HEK293T (cell line): Measurements from ENCODE around the gene SLC49A3.
A peak's percentile ranks its signal among the peaks of the same experiment; 100 is the strongest.

ENCODE experiments used
- CTCF ChIA-PET: fragments of 350-600 bp; formaldehyde crosslinking; extraction: SDS; loops from one replicate; lab custom pipeline; 2021; ENCODE audit warnings: antibody characterized with exemption, inconsistent platforms; lab: Yijun Ruan, JAX
- POLR2A ChIA-PET: fragments of 350-600 bp; formaldehyde crosslinking; extraction: SDS; loops from one replicate; lab custom pipeline; 2020; ENCODE audit warnings: antibody characterized with exemption, inconsistent platforms; lab: Yijun Ruan, JAX
- DNase-seq: peaks from one replicate; pipeline ENCODE4 v3.0.0; 2012; ENCODE audit warnings: mixed read lengths; ENCODE audit errors: extremely low spot score
- ARNT ChIP-seq: fragments of 450-650 bp; IDR thresholded peaks from 2 replicates; pipeline ENCODE4 v1.6.1; 2017; ENCODE audit warnings: mild to moderate bottlenecking
- BHLHE40 ChIP-seq: fragments of 450-650 bp; IDR thresholded peaks from 2 replicates; pipeline ENCODE4 v1.6.1; 2016; ENCODE audit warnings: mild to moderate bottlenecking, moderate library complexity, borderline replicate concordance
- CTBP1 ChIP-seq: fragments of 450-650 bp; IDR thresholded peaks from 2 replicates; pipeline ENCODE4 v1.6.1; 2016; ENCODE audit warnings: borderline replicate concordance
- ELF4 ChIP-seq: fragments of 450-650 bp; IDR thresholded peaks from 2 replicates; pipeline ENCODE4 v1.6.1; 2017; ENCODE audit warnings: antibody characterized with exemption
- FOXA1 ChIP-seq: fragments of 450-650 bp; IDR thresholded peaks from 2 replicates; pipeline ENCODE4 v1.6.1; 2016; ENCODE audit warnings: mild to moderate bottlenecking
- FOXK2 ChIP-seq: fragments of 450-650 bp; IDR thresholded peaks from 2 replicates; pipeline ENCODE4 v1.6.1; 2016; ENCODE audit warnings: mild to moderate bottlenecking
- FOXM1 ChIP-seq: fragments of 450-650 bp; IDR thresholded peaks from 2 replicates; pipeline ENCODE4 v1.6.1; 2017; ENCODE audit warnings: mild to moderate bottlenecking, borderline replicate concordance
- HDGF ChIP-seq: fragments of 450-650 bp; IDR thresholded peaks from 2 replicates; pipeline ENCODE4 v1.6.1; 2017; ENCODE audit warnings: antibody characterized with exemption, borderline replicate concordance
- L3MBTL2 ChIP-seq: fragments of 450-650 bp; conservative IDR thresholded peaks from 2 replicates; pipeline ENCODE4 v1.6.1; 2016; ENCODE audit warnings: mild to moderate bottlenecking
- LEF1 ChIP-seq: fragments of 450-650 bp; IDR thresholded peaks from 2 replicates; pipeline ENCODE4 v1.6.1; 2017; ENCODE audit warnings: mild to moderate bottlenecking, borderline replicate concordance
- NFRKB ChIP-seq: fragments of 450-650 bp; IDR thresholded peaks from 2 replicates; pipeline ENCODE4 v1.6.1; 2016; ENCODE audit warnings: mild to moderate bottlenecking, moderate library complexity
- PKNOX1 ChIP-seq: fragments of 450-650 bp; IDR thresholded peaks from 2 replicates; pipeline ENCODE4 v1.6.1; 2016
- SP1 ChIP-seq: fragments of 450-650 bp; IDR thresholded peaks from 2 replicates; pipeline ENCODE4 v1.6.1; 2017
- SUZ12 ChIP-seq: fragments of 450-650 bp; IDR thresholded peaks from 2 replicates; pipeline ENCODE4 v1.6.1; 2016; ENCODE audit warnings: mild to moderate bottlenecking
- TARDBP ChIP-seq: fragments of 450-650 bp; IDR thresholded peaks from 2 replicates; pipeline ENCODE4 v1.6.1; 2016
- ZNF384 ChIP-seq: fragments of 450-650 bp; IDR thresholded peaks from 2 replicates; pipeline ENCODE4 v1.6.1; 2016

SLC49A3 gene

GRCh38 chr4:679104-679481 lies 9.9 kb downstream of the SLC49A3 start:
- no peak for DNase-seq
- CTCF ChIA-PET, result no interaction called here
- POLR2A ChIA-PET, result no interaction called here
- TF ChIP-seq LEF1, result no peak
- TF ChIP-seq BHLHE40, result no peak
- TF ChIP-seq CTBP1, result no peak
- no peak for TF ChIP-seq HDGF
- no peak for TF ChIP-seq FOXA1
- TF ChIP-seq SP1, result no peak
- TF ChIP-seq ARNT, result no peak
- TF ChIP-seq SUZ12, result no peak
- no peak for TF ChIP-seq FOXM1
- no peak for TF ChIP-seq L3MBTL2
- TF ChIP-seq NFRKB, result no peak
- TF ChIP-seq ELF4, result no peak
- no peak for TF ChIP-seq PKNOX1
- TF ChIP-seq TARDBP, result no peak
- no peak for TF ChIP-seq FOXK2
- no peak for TF ChIP-seq ZNF384

GRCh38 chr4:678331-679103 lies 10.4 kb downstream of the SLC49A3 start:
- DNase-seq, result no peak
- CTCF ChIA-PET, result no interaction called here
- TF ChIP-seq CTBP1, result no peak
- TF ChIP-seq ELF4, result no peak
- no peak for TF ChIP-seq LEF1
- TF ChIP-seq PKNOX1, result no peak
- no peak for TF ChIP-seq ARNT
- TF ChIP-seq L3MBTL2, result no peak
- TF ChIP-seq SUZ12, result no peak
- no peak for TF ChIP-seq HDGF
- POLR2A ChIA-PET, result no interaction called here

- ChIA-PET CTCF (no interaction called here), POLR2A (interaction anchor here (0.6 to 1.5 kb wide), 2 partner anchors 11 to 204 kb away, joined by 3 to 4 read pairs; no protein-coding TSS in a partner anchor)
- no peak for DNase-seq
- TF ChIP-seq FOXK2, result no peak
- no peak for TF ChIP-seq PKNOX1
- peak; percentile 38; the same call in 1 of the 2 replicates for TF ChIP-seq TARDBP
- no peak for TF ChIP-seq SUZ12
- no peak for TF ChIP-seq ZNF384
Observed at GRCh38 chr4:677431-678293, 11.3 kb downstream of the SLC49A3 start.

GRCh38 chr4:676871-677235 lies 12.1 kb downstream of the SLC49A3 start:
- ChIA-PET POLR2A (interaction anchor here (1.5 kb wide), 1 partner anchor 10 kb away, joined by 4 read pairs; no protein-coding TSS in a partner anchor), CTCF (no interaction called here)
- TF ChIP-seq ELF4 (no peak), SP1 (no peak), FOXA1 (no peak), NFRKB (no peak), TARDBP (no peak), FOXM1 (no peak), SUZ12 (no peak)
- DNase-seq, result no peak

- CTCF ChIA-PET, result interaction anchor here (1.0 kb wide), 1 partner anchor 8 kb away, joined by 5 read pairs; no protein-coding TSS in a partner anchor
- TF ChIP-seq ZNF384, result no peak
- no peak for TF ChIP-seq ELF4
- TF ChIP-seq ARNT, result no peak
- TF ChIP-seq LEF1, result no peak
- no peak for TF ChIP-seq CTBP1
- no peak for TF ChIP-seq TARDBP
- no peak for TF ChIP-seq BHLHE40
- TF ChIP-seq NFRKB, result no peak
- no peak for TF ChIP-seq PKNOX1
- TF ChIP-seq FOXA1, result no peak
- TF ChIP-seq FOXM1, result no peak
- POLR2A ChIA-PET, result interaction anchor here (1.2 to 2.0 kb wide), 3 partner anchors 10 to 73 kb away, joined by 4 to 9 read pairs (median 4); no protein-coding TSS in a partner anchor
- DNase-seq, result no peak
Observed at GRCh38 chr4:675980-676870, 12.7 kb downstream of the SLC49A3 start.
